Measurements from ENCODE around the gene SGTB. TPM values are rescaled to one million over a fixed set of nuclear protein-coding genes. Genes with fewer than 3 reads are reported as not detected.

The SGTB gene
- total RNA-seq, 4 donors from 2014 or later, result 4.1 to 26.2 (median 13.5) TPM

GRCh38 chr5:65749221-65749844 lies 27.4 kb upstream of the SGTB start:
- H3K36me3 ChIP-seq, result no peaks in the 10 kb centered on the region
- DNase-seq, result no peak
- H3K4me1 ChIP-seq, result no peaks in the 10 kb centered on the region

GRCh38 chr5:65742565-65743231 lies 20.8 kb upstream of the SGTB start:
- no peak overlapping the region for H3K4me3 ChIP-seq
- no peaks in the 10 kb centered on the region for H3K36me3 ChIP-seq
- H3K27ac ChIP-seq, result no peak overlapping the region
- H3K27me3 ChIP-seq, result no peaks in the 10 kb centered on the region
- intact Hi-C loops (cut with DNase I; ENCODE audit: low total_unique reads), result no loop called here
- H3K9me3 ChIP-seq, result no peaks in the 10 kb centered on the region
- no peaks in the 10 kb centered on the region for H3K4me1 ChIP-seq
- peak; percentile 33 to 45 (median 38) for TF ChIP-seq CTCF (IDR thresholded peaks at IDR 0.05)
- TF ChIP-seq POLR2A (IDR thresholded peaks at IDR 0.05), result no peak
- no peak for DNase-seq

More at GRCh38 chr5:65749221-65749844, 27.4 kb upstream of the SGTB start:
- H3K9me3 ChIP-seq, result no peaks in the 10 kb centered on the region
- intact Hi-C loops (cut with DNase I; ENCODE audit: low total_unique reads), result no loop called here
- no peak overlapping the region for H3K27ac ChIP-seq
- TF ChIP-seq CTCF (IDR thresholded peaks at IDR 0.05) (no peak), POLR2A (IDR thresholded peaks at IDR 0.05) (no peak)
- H3K27me3 ChIP-seq, result no peaks in the 10 kb centered on the region
- H3K4me3 ChIP-seq, result no peak overlapping the region

GRCh38 chr5:65739162-65739561 lies 17.3 kb upstream of the SGTB start:
- H3K36me3 ChIP-seq, result no peaks in the 10 kb centered on the region
- no peaks in the 10 kb centered on the region for H3K4me1 ChIP-seq
- no peak overlapping the region for H3K27ac ChIP-seq
- TF ChIP-seq POLR2A (IDR thresholded peaks at IDR 0.05), result no peak
- no peak for TF ChIP-seq CTCF (IDR thresholded peaks at IDR 0.05)
- DNase-seq, result no peak
- no peaks in the 10 kb centered on the region for H3K9me3 ChIP-seq
- intact Hi-C loops (cut with DNase I; ENCODE audit: low total_unique reads), result no loop called here
- H3K4me3 ChIP-seq, result no peak overlapping the region
- no peaks in the 10 kb centered on the region for H3K27me3 ChIP-seq

GRCh38 chr5:65738305-65738704 lies 16.4 kb upstream of the SGTB start:
- Histone ChIP-seq H3K4me3 (no peak overlapping the region), H3K4me1 (no peaks in the 10 kb centered on the region), H3K9me3 (no peaks in the 10 kb centered on the region), H3K27me3 (no peaks in the 10 kb centered on the region), H3K36me3 (no peaks in the 10 kb centered on the region), H3K27ac (no peak overlapping the region)
- no peak for DNase-seq
- intact Hi-C loops (cut with DNase I; ENCODE audit: low total_unique reads), result no loop called here
- no peak for TF ChIP-seq CTCF (IDR thresholded peaks at IDR 0.05)
- no peak for TF ChIP-seq POLR2A (IDR thresholded peaks at IDR 0.05)

GRCh38 chr5:65737842-65738241 lies 15.9 kb upstream of the SGTB start:
- Histone ChIP-seq H3K27ac (no peak overlapping the region), H3K36me3 (no peaks in the 10 kb centered on the region), H3K4me3 (no peak overlapping the region), H3K27me3 (no peaks in the 10 kb centered on the region), H3K4me1 (no peaks in the 10 kb centered on the region), H3K9me3 (no peaks in the 10 kb centered on the region)
- TF ChIP-seq POLR2A (IDR thresholded peaks at IDR 0.05), result no peak
- no peak for TF ChIP-seq CTCF (IDR thresholded peaks at IDR 0.05)
- no peak for DNase-seq
- intact Hi-C loops (cut with DNase I; ENCODE audit: low total_unique reads), result no loop called here
